Activated naive CD4-positive, alpha-beta T cell treated with anti-CD3 and anti-CD28 coated beads, Interleukin-2, amount 50 U/mL, for 16 hours (primary cell): ENCODE data around the gene GGTLC2.
"Not testable (repeated sequence)": the region's sequence is repeated elsewhere in the genome, so short reads cannot be mapped to it uniquely, and the experiment has no call there.

Experiments
- DNase-seq: peaks from one replicate; pipeline ENCODE4 v3.0.0-alpha.2; 2020

GGTLC2 gene

GRCh38 chr22:22670076-22670795 is 25.8 kb downstream of the GGTLC2 start:
- no peak for DNase-seq

DNA sequence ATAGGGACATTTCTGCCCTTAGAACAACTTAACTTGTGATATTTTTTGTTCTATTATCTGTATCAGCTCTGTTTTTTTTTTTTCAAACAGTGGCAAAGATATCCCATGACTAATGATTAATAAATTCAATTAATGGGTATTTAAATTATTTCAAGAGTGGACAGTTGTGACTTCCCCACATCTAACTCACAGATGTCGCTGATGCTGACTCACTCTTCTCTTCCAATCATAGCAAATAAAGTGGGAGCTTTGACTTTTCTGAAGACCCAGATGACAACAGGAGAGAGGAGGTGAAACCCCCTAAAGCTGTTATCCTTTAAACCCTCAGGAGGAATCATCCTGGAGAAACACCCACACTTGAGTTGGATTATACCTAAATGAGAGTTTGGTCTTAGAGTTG is 27.1 kb downstream of the GGTLC2 start:
- no peak for DNase-seq

DNA sequence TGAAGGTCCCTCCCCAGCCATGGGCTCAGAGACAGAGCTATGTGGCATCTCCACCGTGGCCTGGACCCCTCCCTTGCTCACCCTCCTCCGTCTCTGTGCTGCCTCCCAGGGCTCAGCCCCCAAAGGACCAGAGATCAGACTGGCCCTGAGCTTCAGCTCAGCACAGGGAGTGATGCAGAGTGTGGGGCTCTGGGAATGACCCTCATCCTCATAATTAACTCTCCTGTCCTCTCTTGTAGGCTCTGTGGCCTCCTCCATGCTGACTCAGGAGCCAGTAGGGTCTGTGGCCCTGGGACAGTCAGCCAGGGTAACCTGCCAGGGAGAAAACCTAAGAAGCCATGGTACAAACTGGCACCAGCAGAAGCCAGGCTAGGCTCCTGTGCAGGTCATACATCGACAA is 28.7 kb downstream of the GGTLC2 start:
- no peak for DNase-seq

DNA sequence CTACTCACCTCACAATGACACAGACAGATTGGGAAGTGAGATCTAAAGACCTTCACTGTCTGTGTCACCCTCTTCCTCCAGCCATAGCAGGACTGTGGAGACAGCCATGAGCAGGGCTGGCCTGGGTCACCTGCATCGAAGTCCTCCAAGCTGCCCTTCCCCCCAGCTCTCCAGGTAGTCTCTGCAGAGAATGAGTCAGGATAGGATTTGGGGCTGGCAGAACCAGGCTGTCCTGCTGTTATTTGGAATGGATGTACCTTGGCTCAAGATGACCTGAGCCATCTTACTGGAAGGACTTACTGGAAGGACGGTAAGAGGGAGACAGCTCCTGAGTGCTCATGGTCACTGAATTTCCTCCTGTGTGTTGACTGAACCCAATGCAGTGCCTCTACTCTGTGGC is 29.2 kb downstream of the GGTLC2 start:
- no peak for DNase-seq

GRCh38 chr22:22674467-22674866 is 30.1 kb downstream of the GGTLC2 start:
- DNase-seq = no peak

- DNase-seq = no peak
Measured at GRCh38 chr22:22678970-22679369, 34.6 kb downstream of the GGTLC2 start.

DNA sequence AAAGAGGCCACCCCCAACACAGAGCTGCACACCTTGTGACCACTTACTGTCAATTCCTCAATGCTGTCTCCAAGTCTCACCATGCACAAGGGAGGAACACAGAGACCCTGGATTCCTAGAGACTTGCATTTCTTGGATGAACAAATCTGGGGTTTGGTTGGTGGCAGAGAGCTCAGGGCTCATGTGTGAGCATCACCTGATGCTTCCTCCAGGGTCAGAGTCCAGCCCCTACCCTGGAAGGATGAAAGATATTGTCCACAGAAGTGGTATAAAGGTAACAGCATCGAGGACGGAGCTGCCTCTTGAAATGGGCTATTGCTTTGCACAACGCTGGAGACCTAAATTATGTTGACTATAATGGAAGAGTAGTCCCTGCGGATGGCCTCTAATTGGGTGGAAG is 36.0 kb downstream of the GGTLC2 start:
- DNase-seq = no peak

GRCh38 chr22:22681221-22681739 is 36.9 kb downstream of the GGTLC2 start:
- DNase-seq = no peak

GRCh38 chr22:22682196-22682595 is 37.8 kb downstream of the GGTLC2 start:
- DNase-seq = no peak

DNA sequence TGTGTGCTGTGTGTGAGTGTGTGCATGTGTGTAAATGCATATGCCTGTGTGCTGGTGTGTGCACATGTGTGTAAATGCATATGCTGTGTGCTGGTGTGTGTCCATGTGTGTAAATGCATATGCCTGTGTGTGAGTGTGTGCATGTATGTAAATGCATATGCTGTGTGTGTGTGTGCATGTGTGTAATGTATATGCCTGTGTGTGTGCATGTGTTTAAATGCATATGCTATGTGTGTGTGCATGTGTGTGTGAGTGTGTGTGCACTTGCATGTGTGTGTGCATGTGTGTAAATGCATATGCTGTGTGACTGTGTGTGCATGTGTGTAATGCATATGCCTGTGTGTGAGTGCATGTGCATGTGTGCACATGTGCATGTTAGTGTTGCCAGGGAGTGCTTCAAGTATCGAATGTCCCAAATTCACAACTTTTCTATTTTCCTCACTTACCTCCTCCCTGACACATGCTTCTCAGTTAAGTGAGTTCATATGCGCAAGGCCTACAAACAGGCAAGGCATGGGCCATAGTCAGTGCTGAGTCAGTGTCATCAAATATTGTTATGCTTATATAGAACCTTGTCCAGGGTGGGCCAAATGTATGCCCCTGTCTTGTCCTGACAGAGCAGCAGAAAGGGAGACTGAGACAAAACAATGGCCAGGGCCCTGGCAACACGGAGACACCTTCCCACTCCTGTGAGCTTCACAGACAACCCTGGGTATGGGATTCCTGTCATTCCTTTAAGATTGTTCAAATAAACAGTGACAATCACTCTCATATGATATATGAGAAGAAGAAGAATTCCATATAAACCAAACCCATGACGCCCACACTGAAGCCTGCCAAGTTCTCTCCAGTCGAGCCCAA is 38.6 kb downstream of the GGTLC2 start:
- DNase-seq = no peak

DNA sequence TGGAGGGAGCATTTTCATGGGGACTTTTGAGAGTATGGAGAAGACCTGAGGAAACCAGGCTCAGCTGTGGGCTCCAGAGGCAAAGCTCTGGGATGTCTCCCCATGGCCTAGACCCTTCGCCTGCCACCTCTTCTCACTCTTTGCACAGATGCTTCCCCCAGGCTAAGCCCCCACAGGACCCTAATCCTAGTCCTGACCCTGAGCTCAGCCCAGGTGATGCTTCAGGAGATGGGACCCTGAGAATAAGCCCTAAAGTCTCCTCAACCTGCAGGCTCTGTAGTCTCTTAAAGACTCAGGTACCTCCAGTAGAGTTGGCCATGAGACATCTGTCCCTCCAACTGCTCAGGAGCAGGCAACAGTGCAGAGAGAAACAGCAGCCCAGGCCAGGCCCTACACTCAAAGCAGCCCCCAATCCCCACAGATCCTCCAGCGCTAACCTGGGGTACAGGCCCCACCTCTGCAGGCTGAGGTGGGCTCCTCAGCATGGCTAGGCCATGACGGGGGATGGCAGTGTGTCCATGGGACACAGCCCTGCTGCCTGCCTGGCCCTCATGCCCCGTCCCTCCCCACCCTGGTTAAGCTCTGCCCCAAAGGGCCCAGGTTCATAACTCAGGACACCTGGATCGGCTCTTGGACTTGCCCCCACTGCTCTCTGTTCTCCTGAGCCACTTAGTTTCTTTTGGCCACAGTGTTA is 39.4 kb downstream of the GGTLC2 start:
- no peak for DNase-seq

DNA sequence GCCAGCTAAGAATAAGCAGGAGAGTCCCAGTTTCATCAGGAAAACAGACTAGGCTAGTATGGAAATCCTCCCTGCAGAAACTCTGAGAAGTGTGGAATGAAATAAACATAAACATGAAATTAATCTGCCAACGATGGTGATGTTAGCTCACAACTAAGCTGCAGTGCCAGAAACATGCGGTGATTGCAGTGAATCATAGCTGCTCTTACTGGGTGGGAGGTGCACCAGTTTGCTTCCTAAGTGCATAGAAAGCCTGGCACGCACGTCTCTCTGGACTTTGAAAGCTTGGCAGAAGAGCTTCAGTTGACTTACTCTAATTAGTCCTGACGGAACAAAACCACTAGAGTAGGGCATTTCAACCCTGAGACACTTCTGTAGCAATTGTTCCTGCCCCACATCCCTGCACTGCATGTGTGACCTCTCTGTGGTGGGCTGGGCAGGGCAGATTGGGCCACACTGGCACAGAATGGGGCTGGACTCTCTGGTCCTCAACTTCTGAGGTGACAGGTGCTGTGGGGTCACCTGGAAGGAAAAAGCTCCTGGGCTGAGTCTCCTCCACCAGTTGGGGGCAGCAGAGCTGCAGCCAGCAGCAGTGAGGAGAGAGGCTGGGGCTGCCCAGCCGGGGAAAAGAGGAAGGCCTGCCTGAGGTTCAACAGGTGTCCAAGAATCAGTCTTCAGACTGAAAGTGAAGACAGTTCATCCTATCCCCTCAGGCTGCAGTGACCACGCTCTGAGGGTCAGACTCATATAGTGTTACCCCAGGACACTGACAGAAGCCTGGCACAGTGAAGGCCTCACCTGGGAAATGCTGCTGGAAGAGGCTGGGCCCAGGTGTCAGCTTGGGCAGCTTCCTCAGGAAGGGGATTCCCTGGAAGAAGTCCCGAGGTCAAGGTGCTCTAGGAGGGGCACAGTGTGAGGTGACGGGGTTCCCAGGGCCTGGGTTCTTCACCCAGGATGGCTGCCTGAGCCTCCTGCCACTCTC is 40.5 kb downstream of the GGTLC2 start:
- DNase-seq = no peak

DNA sequence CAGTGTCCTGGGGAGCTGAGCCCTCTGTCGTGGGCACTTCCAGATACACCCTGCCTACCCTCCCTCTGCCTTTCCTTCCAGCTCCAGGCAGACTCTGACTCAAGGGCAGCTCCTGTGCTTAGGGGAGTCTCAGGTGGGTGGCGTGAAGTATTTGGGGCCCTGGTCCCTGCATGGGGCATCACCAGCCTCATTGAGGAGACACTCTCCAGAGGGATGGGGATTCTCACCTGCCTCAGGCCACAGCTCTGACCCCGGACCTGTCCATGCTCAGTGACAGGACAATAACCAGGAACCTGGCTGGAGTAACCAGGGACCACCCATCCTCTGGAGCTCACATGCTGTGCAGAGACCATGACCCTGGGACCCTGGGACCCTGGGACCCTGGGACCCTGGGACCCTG is 41.2 kb downstream of the GGTLC2 start:
- DNase-seq = no peak

GRCh38 chr22:22686202-22687115 is 42.0 kb downstream of the GGTLC2 start:
- DNase-seq = not testable (repeated sequence)

- no peak for DNase-seq
Measured at GRCh38 chr22:22687638-22688500, 43.5 kb downstream of the GGTLC2 start.

DNA sequence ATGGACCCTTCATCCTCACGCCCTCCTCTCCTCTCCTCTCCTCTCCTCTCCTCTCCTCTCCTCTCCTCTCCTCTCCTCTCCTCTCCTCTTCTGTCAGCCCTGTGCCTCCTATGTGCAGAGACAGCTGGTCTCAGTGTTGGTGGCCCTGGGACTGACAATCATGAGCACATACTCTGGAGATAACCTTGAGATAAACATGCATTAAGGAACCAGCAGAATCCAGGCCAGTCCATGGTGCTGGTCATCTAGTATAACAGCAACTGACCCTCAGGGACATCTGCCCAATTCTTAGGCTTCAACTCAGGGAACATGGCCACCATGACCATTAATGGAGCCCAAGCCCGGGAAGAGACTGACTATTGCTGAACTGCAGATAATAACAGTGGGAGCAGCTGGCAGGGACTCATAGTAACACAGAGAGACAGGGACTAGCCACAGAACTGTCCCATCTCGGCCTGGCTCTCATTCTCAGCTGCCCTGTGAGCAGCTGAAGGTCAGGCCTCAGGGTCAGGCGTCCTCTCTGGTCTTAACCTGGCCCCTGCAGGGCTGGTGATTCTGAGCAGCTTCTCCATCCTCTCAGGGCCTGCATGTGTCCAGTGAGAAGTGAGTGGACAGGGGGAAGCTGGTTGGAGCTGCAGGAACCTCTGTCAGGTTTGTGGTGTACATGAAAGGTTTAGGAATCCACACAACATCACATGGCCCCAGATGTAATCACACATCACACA is 45.4 kb downstream of the GGTLC2 start:
- DNase-seq = no peak

GRCh38 chr22:22691055-22691454 is 46.6 kb downstream of the GGTLC2 start:
- no peak for DNase-seq

DNA sequence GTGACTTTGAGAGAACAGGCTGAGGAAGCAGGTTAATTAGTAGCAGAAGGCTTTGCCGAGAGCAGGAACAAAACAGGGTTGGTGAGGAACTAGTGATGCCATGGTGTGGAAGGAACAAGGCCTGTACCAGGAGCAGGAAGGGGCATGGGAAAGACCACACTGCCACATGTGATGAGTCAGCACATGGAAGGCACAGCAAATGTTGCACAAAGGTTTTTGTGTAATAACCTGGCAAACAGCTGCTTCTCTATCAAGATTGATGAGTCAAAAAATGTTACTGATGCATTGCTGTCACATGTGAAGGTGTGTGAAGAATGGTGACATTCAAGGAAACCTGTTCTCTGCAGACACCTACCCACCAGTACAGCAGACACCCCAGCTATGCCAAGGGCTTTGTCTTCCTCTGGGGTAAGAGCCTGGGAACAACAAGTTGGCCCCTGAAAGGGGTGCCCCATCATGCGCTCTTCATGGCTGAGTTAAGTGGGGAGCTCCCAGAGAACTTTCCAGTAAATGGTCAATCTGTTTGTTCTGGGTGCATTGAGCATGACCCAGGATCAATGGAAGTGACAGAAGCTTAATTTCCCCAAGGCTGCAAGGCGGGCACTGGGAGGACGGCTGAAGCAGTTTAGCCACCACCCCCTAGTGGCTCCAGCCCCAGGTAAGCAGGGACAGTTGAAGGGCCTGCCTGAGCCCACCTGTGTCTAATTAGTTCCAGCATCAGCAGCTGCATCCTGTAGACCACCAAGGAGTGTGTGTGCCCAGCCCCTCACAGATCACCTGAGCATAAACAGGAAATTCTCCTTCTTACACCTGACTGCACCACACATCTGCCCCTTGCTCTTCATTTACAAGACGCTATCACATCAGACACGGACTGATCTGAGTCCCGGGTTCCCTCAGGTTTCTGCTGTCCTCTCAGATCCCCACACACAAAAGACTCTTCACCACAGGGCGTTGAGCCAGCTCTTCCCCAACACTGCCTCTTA is 47.6 kb downstream of the GGTLC2 start:
- no peak for DNase-seq
